NCI-H524 treated with DMSO at 0.1 percent for 48 hours (cell line): ENCODE results near the gene DYNLT1.
"Not testable (repeated sequence)": the region's sequence is repeated elsewhere in the genome, so short reads cannot be mapped to it uniquely, and the experiment has no call there.

Experiments
- DNase-seq: peaks from one replicate; lab custom pipeline; 2025; lab: John Stamatoyannopoulos, UW

The DYNLT1 gene

DNA sequence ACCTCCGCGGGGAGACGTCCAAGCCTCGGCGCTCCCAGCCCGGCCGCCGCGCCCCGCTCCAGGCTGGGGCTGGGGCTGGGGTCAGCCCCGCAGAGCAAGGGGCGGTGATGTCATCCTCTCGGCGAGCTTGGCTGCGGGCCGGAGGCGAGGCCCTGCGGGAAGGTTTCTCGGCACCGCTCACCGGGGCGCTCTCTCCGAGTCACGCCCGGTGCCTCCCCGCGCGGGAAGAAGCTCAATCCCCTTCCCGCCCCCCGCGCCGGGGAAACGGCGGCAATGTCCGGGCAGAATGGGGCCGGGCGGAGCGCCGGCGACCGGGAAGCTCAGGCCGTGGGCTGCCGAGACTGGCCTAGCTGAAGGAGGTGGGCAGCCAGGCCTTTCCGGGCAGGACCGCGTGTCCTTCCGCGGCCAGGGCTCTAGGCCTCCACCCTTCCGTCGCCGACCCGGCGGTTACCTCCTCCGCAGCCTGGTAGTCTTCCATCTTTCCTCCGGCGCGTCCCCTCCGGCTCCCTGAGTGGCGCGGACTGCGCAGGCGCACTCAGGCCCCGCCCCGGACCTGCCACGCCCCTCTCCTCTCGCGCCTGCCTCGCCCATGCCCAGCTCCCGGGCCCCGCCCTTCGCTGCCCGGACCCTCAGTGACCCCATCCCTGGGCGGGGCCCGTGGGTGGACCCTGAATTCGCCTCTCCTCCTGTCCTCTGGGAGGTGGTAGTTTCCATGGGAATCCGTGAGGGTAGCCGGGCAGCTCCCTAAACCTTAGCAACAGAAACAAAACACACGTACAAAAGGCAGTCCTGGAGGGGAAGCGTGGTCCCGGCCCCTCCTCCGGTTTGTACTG lies at the start of gene DYNLT1:
Gene DYNLT1 (minus strand): TSS at position 513 of the 833 bp plus-strand sequence. CDS start 35 bp downstream, at position 478.
- peak; percentile 79 for DNase-seq

DNA sequence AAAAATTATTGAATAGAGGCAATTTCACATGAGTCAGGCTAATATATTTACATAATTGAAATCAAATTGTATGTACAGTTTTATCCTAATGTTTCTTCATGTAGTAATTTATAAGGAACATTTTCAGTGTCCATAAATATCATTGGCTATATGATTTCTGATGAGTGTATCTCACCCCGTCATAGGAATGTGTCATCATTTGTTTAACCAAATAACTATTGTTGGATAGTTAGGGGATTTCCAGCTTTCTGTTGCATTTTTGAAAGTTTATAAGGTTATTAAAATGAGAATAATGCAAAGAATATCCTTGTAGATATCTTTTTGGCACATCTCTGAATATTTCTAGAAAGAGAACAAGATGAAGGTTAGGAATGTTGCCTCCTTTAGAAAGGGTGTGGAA lies 44.3 kb upstream of the DYNLT1 start:
- DNase-seq, result no peak

DNA sequence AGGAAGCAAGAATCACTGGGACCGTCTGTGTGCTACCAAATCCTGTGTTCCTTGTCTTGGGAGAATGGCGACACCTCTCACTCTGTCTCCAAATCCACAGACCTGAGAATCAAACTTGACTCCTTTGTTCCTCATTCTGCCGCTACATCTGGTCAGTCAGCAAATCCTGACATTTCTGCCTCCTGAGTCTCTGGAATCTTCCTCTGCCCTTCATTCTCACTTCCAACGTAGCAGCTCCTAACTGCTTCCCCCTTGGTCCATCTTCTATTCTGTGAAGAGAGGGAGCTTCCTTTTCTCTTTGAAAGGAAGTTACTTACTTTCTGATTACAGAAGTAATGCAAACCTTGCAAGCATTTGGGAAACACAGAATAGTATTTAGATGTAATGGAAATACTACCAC lies 43.0 kb upstream of the DYNLT1 start:
- DNase-seq, result no peak

DNA sequence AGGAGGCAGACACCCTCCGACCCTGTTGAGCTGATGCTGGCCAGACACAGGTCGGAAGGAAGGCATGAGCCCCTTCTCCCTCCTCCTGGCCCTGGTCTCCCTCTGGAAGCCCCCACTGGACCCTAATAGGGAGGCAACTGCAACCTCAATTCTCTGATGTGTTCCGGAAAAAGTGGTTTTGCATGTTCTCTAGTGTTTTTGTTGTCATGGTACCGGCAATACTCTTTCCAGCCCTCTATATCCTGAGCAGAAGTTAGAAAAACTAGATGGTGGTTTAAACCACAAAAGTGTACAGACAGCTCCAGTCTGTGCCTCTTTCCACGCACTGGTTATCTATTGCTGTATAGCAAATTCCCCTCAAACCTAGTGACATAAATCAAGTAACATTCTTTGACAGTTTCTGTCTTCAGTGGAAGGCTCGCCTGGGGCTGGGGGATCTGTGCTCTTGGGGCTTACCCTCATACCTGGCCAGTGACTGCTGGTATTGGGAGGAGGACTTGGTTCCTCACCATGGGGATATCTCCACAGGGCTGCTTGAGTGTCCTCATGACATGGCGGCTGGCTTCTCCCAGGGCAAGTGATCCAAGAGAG lies 42.3 kb upstream of the DYNLT1 start:
- no peak for DNase-seq

DNA sequence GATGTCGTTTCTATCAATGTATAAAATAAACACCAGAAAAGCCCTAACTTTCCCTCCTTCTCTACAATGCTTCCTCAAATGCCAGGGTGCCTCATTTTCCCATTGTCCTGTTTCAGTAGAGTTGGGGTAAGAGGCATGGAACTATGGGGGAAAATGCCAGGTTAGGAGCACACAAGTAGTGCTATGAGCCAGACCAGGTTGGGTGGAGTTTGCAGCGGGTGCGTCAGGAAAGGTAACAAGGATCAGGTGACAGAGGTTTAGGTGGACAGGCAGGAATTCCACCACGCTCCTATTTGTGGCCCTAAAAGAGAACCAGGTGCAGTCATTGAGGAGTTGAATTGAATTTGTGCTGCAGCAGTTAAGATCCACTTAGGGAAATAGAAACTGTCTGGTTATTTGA lies 41.8 kb upstream of the DYNLT1 start:
- no peak for DNase-seq

DNA sequence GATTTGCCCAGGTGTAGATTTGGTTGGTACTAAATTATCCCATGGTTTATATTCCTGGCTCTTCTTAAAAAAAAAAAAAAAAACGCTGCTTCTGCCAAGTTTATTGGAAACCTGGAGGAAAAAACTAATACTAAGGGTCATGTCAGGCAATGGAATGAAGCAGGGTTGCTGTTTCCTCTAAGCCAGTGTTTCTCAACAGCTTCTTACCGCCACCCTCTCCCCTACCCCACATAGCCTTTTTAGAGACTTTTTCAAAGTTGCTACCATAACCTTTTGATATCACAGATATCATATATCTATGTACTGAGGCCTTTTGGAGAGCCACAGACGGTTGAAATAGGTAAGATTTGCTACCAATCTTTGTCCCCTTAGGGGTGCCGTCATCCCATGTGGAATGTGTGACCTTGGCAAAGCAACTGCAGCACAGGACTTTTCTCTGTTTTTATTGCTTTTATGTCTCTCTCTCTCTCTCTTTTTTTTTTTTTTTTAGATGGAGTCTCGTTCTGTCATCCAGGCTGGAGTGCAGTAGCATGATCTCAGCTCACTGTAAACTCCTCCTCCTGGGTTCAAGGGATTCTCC lies 40.3 kb upstream of the DYNLT1 start:
- no peak for DNase-seq

DNA sequence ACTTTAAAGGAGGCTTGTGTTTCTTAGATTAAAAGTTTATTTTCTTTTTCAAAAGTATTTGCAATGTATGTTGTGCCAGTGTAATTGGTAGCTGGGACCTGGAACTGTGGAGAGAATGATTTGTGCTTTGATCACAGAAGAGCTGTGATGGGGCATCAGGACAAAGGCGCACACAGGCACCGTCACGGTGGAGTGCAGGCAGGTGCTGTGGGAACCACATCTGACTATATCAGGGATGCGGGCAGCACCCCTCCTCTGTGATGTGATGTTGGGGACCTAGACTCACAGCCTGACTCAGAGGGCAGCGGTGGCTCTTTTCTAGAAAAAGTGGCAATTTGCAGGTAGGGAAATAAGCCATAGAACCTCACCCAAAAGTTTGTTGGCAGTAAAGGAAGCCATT lies 39.8 kb upstream of the DYNLT1 start:
- DNase-seq, result no peak

DNA sequence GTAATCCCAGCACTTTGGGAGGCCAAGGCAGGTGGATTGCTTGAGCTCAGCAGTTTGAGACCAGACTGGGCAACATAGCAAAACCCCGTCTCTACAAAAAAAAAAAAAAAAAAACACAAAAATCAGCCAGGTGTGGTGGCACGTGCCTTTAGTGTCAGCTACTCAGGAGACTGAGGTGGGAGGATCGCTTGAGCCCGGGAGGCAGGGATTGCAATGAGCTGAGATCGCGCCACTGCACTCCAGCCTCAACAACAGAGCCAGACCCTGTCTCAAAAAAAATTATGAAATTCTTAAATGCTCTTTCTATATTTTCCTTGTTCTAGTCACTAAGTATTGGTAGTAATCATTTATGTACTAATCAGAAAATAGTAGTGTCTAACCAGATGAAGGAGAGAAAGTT lies 35.9 kb upstream of the DYNLT1 start:
- DNase-seq, result no peak

DNA sequence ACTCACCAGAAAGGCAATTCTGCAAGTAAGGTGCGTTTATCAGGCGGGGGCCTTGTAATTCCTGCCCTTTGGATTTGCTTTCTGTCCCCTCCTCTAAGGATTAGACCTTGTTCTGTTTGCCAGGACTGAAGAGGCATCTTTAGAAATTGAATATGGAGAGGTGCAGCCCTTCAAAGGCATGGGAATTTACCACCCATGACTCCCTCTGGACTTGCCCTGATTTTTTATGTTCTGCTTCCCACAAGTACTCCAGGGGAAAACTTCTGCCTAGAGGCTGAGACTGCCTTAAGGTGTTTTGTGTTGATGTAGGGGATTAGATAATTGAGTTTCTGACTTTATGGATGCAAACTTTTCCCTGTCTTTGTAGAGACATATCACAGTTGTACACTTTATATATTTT lies 35.5 kb upstream of the DYNLT1 start:
- DNase-seq, result no peak

DNA sequence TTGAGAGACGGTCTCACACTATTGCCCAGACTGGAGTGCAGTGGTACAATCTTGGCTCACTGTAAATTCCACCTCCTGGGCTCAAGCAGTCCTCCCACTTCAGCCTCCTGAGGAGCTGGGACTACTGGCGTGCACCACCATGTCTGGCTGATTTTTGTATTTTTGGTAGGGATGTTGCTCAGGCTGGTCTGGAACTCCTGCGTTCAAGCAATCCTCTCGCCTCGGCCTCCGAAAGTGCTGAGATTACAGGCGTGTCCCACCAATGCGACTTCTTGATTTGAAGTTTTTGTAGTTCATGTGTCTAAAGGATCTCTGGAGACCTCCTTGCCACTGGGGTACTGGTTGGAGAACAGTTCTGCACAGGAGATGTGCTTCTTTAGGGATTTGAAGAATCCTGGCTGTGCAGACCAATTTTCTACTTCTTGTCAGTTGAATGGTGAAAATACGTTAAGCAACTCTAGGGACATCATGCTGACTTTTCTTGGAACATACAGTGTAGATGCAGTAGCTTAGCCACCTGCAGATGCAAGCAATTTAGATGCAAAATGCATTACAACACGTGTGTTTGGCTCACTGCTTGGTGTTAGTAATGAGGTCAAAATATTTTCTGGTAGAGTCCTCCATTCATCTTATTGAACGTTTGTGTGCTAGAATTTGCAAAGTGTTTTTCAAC lies 33.5 kb upstream of the DYNLT1 start:
- DNase-seq, result no peak

DNA sequence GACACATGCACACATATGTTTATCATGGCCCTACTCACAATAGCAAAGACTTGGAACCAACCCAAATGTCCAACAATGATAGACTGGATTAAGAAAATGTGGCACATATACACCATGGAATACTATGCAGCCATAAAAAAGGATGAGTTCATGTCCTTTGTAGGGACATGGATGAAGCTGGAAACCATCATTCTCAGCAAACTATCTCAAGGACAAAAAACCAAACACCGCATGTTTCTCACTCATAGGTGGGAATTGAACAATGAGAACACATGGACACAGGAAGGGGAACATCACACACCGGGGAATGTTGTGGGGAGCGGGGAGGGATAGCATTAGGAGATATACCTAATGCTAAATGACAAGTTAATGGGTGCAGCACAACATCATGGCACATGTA lies 32.6 kb upstream of the DYNLT1 start:
- not testable (repeated sequence) for DNase-seq

DNA sequence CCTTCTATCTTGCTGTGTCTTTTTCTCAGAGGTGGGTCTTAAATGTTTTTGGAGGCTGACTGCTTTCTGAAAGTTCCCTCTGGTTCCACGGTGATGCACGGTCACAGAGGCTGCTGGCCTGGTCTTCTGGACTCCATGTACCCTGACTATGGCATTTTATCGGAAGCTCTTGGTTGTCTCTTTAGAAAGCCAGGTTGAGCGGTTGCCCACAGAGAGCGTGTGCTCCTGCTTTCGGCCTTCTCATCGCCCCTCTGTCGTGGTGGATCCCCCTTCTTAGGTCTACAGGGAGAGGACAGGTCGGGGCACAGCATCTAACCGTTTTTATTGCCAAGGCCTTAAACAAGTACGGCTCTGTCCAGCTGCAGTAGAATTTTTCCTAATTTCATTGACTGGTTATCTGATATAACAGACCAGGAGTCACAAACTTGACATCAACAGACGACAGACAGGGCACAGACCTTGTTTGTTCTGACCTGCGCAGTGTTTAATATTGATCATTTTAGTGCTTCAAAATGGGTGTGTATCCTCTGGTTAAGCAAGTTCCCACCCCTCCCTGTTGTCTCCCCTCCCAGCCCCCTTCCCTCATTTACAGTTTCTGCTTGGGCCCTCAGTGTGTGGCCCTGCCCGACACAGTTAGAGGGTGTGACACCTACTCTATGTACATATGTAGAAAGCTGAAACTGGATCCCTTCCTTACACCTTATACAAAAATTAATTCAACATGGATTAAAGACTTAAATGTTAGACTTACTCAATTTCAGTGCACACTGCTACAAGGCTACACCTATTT lies 30.0 kb upstream of the DYNLT1 start:
- no peak for DNase-seq

DNA sequence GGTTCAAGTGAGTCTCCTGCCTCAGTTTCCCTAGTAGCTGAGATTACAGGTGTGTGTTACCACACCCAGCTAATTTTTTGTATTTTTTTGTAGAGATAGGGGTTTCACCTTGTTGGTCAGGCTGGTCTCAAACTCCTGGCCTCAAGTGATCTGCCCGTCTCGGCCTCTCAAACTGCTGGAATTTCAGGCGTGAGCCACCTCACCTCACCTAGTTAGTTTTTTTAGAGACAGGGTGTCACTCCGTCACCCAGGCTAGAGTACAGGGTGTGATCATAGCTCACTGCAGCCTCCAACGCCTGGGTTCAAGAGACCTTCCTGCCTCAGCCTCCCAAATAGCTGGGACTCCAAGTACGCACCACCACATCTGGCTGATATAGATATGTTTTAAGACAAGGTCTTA lies 28.2 kb upstream of the DYNLT1 start:
- no peak for DNase-seq

DNA sequence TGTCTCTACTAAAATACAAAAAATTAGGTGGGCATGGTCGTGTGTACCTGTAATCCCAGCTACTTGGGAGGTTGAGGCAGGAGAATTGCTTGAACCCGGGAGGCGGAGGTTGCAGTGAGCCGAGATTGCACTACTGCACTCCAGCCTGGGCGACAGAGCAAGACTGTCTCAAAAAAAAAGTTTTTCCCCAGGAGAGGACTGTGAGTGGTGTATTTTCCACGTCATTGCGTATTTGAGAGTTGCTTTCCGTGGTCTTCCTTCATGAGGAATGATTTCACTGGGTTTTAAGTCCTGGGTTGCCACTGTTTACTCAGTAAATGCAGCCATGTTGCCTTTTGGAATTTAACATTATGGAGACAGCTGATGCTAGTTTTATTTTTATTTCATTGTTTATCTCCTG lies 27.6 kb upstream of the DYNLT1 start:
- DNase-seq, result not testable (repeated sequence)

DNA sequence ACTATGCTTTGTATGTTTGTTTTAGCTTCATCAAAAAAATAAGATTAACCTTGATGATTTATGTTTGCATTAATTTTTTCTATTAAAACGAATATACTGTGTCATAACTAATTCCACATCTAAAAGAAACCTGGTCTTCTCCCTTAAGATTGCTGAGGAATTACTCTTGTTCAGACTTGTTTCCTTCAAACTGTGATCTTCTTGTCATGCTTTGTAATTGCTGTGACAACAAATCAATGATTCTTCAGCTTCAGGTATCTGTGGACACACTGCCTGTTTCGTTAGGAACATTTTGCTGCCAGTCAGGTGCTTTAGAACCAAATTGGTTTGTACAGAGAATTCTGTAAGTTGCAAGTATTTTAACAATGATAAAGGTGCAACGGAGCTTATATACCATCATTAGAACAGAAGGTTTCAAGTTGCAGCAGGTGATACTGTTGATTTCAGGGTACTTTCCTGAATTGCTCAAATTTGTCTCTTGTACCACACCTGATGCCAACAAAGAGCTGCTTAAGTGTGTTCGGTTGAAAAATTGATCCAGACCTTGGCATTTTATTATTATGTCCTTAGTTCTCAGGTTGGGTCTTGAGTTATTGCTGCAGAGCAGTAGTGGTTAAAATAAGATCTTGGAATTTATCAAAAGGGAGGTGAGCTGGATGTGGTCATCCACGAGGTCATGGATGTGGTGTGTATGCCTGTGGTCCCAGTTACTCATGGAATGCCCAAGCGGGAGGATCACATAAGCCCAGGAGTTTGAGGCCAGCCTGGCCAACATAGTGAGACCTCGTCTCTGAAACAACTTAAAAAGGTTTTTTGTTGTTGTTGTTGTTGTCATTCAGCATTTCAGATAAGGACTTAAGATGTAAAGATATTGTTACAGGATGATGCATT lies 24.8 kb upstream of the DYNLT1 start:
- DNase-seq, result no peak

DNA sequence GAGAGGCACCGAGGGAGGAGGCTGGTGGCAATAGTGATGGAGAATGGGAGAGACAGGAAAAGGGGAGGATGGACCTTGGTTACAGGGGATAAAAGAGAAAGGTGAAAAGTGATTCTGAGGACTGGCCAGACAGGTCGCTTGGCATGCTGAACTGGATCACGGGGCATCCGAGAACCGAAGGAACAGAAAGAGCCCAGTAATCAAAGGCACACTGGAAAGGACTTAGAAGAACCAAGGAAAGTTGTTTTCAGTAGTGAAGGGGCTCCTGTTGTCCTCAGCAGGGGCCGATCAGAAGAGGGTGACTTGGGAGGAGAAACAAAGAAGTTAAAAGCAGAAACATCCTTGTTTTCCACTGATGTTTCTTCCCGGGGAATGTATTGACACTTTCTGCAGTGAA lies 24.2 kb upstream of the DYNLT1 start:
- DNase-seq, result no peak

DNA sequence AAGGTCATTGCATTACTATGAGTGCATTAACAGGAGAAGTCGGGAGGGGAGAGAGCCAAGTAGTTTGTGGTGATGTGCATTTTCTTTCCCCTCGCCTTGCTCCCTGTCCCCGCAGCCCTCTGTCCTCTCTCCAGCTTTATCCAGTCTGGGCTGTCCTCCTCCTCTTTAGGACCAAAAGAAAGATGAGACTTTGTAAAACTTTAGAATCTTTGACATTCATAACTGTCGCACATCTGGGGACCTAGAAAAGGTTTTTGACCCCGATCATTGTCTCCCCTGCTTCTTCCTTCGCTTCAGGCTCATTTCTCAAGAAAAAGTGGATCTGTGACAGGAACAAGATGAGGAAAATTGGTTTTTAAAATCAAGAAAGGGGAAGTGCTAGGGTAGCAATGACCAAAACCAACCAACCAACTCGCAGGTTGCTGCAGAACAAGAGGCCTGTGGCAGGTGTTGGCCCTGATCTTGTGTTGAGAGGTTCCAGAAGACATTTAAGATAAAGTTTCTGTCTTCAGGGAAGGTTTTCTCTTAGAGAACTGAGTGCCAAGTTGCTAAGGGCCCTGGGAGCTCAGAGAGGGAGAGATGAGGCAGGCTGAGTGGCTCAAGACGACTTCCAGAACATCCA lies 22.9 kb upstream of the DYNLT1 start:
- no peak for DNase-seq

DNA sequence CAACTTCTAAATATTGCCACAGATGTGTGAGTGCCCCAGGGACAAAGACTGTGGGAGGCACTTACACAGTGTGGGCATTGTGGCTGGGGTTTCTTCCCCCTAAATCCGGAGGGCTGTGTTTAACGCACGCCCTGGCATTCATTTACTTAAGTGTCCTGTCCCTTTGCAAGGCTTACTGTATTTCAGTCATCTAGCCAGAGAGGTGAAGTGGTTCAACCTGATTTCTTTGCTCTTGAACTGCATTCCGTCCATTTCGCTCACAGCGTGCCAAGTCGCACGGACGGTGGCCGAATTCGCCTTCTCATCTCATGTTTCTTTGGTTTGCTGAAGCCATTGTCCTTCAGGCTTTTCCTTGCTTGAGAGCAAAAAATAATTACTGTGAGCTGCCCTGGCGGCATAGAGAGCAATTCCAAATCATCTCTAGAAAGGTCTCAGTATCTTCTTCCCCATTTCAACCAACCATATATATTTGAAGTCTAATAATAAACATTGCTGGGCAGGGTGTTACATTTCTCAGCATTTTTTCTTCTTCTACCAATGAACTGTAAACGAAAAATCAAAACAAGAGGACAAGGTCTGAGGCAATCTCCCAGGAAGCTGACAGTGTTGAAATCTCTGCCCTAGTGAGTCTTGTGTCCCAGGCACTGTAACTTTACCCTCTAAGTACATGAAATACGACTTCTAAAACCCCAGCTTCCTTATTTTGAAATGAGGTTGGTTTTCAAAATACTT lies 22.3 kb upstream of the DYNLT1 start:
- no peak for DNase-seq

DNA sequence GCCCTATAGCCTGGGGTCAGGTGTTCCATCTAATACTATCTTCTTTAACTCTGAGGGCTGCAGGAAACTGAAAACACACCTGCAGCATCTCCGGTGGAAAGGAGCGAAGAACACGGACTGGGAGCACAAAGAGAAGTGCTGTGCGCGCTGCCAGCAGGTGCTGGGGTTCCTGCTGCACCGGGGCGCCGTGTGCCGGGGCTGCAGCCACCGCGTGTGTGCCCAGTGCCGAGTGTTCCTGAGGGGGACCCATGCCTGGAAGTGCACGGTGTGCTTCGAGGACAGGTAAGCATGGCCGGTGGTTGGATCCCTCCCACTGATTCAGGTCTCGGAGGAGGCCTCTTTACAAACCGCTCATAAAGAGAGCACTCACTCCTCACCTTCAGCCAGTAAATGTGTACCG lies 20.8 kb upstream of the DYNLT1 start:
- DNase-seq, result no peak

DNA sequence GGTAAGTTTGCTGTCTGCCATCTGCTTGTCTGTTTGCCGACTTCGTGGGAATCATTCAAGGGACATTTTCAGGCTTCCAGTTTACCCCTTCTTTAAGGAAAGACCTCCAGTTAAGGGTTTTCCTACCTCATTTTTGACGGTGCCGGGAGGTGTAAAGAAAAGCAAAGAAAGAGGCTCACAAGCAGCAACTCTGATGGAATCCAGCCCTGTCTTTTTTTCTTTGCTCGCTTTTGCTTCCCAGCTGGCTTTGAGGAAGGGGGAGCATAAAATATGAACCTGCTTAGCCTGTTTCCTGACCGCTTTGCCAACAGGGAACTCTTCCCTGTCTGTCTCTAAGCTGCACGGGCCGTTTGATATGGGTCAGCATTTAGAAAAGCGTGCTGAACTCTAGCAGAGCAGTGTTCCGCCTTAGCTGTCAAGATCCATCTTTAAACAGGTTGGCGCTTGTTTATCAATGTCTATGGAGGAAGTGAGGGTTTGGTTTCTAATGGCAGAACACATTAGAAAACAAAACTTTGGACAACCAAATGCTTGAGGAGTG lies 19.2 kb upstream of the DYNLT1 start:
- DNase-seq, result no peak
